HG02678 (cell line): ENCODE measurements around the gene ENOSF1.

Source experiments
- ATAC-seq: cut with Tn5 transposase; IDR thresholded peaks from one replicate; pipeline ENCODE4 v1.9.1; 2021; ENCODE audit warnings: mild to moderate bottlenecking, moderate library complexity; ENCODE audit not compliant: unreplicated experiment

The ENOSF1 gene

DNA sequence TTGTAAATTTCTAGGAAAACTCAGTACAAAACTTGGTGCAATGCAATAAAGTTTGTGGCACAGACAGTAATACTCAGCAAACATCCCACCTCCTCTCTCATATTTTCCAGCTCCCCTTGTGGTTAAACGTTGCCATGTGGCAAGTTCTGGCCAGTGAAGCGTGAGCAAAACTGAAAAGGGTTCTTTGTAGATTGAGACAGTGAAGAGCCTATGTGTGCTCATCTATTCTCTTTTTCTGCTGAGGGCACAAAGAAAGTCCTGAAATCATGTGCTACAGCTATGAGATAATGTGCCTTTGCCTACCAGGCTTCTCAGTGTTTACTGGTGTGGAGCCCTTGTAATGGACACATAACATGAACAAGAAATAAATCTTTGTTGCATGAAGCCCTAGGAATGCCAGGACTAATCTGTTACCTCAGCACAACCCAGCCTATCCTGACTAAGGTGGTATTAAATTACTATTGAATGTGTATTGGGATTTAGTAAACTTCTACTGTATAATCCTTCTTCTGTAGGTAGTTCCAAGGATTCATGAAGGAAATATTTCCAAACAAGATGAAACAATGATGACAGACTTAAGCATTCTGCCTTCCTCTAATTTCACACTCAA is 67.9 kb downstream of the ENOSF1 start:
- no peak for ATAC-seq

- ATAC-seq, result no peak
Measured at GRCh38 chr18:641224-641623, 71.2 kb downstream of the ENOSF1 start.

GRCh38 chr18:635171-635570 is 77.3 kb downstream of the ENOSF1 start:
- no peak for ATAC-seq

DNA sequence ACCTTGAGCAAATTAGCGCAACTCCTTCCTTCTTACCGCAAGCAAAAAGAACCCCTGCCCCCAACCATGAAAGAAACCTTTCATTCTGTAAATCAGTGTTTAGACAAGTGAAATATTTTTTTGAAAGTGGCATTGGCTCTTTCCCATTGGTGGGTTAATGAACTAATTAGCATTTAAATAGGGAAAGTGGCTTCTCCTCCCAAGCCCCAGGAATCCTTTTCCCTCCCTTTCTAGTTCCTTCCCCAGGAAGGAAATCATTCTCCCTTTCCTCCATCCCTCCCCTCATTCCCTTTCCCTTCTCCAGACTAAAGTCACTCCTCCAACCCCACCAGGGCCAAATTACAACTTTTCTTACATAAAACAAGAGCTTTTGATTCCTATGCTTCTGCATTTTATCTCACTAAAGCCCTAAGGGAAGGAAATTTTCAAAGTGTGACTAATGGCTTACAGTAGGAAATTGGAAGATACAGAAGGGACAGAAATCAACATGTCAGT is 77.8 kb downstream of the ENOSF1 start:
- ATAC-seq, result no peak

DNA sequence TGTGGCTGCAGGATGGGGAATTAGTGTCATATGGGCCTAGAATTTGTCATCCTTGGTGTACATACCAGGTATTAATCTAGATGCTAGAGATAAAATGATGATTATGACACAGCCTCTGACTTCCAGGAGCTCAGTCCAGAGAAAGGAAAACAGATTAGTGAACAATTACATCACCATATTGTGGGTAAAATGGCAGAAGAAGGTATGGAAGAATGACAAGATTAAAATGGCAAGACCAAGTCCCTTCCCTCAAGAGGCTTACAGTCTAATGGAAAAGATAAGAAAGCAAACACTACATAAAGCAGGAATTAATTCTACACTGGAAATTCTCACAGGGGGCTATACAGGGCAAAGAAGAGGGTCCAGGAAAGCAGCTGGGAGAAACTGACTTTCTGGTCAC is 80.9 kb downstream of the ENOSF1 start:
- ATAC-seq, result no peak

- ATAC-seq, result no peak
Measured at GRCh38 chr18:629269-630150, 82.9 kb downstream of the ENOSF1 start.

GRCh38 chr18:627231-627630 is 85.2 kb downstream of the ENOSF1 start:
- no peak for ATAC-seq

- ATAC-seq, result peak; percentile 68
Measured at GRCh38 chr18:623761-624620, 88.4 kb downstream of the ENOSF1 start.

- no peak for ATAC-seq
Measured at GRCh38 chr18:622289-622688, 90.1 kb downstream of the ENOSF1 start.

GRCh38 chr18:621291-622043 is 91.0 kb downstream of the ENOSF1 start:
- ATAC-seq, result no peak
